EH (cell line): ENCODE measurements around the gene MACF1.

Experiments
- DNase-seq: peaks from one replicate; pipeline ENCODE4 v3.0.0-alpha.2; 2015; ENCODE audit warnings: low read depth

Gene MACF1

GRCh38 chr1:39261712-39262221 is 57.3 kb downstream of the MACF1 start:
- DNase-seq: peak; percentile 64

DNA sequence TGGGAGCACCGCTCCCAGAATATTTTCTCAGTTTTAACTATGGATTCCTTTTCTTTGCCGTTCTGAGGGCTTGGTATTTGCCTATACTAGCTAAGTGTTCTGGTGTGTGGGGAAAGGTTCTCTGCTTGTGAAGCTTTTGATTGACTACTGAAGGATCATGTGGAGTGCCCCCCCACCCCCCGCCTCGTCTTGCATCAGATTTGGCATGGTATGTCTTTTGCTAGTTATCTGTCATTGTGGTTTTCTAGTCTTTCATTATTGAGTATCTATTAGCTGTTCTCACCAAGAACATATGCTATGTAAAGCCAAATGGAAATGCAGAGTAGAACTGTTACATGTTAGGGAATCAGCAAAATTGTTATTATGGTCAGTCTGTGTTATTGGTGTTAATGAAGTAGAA is 58.3 kb downstream of the MACF1 start:
- DNase-seq: no peak

- DNase-seq: no peak
Measured at GRCh38 chr1:39266269-39266668, 61.8 kb downstream of the MACF1 start.

DNA sequence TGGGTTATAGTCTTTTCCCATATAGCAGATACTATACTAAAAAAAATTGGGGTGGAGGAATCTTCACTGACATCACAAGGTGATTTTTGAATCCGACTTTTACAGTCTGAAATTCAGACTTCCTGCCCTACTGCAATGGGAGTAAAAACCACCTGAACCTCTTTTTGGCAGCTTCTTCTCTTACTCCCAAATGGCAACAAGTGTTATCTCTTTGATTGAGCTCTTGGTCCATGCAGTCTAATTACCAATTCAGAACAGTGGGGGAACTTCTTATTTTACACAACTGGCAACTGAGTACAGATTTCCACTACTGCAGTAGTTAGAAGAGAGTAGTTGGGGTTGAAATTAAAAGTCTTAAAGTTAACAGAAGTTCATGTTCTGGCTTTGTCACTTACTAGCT is 62.3 kb downstream of the MACF1 start:
- DNase-seq: no peak

DNA sequence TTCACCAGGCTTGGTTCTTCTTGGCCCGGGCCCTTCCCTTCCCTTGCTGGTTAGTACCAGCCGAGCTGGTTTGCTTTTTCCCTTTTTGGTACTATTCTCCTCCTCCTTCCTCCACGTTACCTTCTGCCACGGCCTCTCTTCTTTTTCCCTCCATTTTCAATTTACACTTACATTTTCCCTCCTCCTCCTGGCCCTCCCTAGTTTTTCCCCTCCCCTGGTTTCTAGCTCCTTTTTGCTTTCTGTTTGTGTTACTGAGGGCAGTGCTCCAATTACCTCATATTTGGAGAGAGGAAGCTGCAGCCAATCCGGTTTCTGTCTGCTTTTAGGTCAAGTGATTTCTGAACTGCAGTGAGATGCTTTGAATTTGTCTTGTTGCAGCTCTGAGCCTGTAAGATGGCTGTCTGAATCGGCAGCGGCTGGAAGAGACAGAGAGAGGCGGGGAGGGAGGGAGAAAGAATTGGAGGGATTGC is 63.7 kb downstream of the MACF1 start:
- peak; percentile 90 for DNase-seq

GRCh38 chr1:39268906-39269305 is 64.4 kb downstream of the MACF1 start:
- peak; percentile 20 for DNase-seq

- DNase-seq: no peak
Measured at GRCh38 chr1:39269349-39269748, 64.9 kb downstream of the MACF1 start.

- peak; percentile 74 for DNase-seq
Measured at GRCh38 chr1:39269791-39270342, 65.4 kb downstream of the MACF1 start.

DNA sequence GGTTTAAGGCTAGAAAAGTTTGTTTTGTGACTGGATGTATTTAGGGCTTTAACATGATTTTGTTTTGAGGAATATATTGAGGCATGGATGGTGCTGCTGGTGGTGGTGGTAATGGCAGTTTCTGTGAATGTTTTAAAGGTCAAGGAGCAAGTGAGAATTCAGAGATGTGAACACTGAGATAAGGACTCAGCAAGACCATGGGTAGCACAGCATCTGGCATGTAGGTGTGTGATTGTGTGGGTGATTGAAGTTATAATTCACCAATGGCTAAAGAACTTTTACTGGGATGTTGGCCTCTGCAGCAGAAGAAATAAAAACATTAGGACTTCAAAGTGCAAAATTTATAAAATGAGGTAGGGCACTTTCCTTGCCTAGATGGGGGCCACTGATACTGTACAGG is 65.9 kb downstream of the MACF1 start:
- DNase-seq: no peak

- peak; percentile 33 for DNase-seq
Measured at GRCh38 chr1:39272027-39272797, 67.7 kb downstream of the MACF1 start.

DNA sequence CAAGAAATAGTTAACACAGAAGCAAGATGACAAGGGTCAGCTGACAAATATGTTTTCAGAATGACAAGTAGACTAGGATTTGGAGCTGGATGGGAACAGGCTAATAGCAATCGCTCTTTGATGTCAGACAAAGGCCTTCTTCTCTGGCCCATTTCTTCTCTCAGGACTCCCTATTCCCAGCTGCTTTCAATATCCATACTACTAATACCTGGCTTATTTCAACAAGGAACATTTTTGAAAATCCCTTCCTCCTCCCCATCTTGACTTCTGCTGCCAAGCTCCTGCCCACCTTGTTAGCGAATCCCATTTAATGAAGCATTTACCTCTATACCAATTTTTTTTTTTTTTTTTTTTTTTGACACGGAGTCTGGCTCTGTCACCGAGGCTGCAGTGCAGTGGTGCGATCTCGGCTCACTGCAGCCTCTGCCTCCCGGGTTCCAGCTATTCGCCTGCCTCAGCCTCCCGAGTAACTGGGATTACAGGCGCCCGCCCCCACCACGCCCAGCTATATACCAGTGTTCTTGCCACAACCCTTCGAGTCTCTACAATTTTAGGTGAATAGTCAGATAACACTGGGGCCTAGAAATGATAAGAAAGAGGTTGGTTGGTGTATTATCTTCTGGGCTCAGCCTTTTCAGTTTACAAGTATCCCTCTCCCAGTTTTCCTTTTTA is 68.4 kb downstream of the MACF1 start:
- DNase-seq: no peak

- no peak for DNase-seq
Measured at GRCh38 chr1:39275836-39276507, 71.5 kb downstream of the MACF1 start.

GRCh38 chr1:39277879-39278278 is 73.4 kb downstream of the MACF1 start:
- no peak for DNase-seq

- DNase-seq: peak; percentile 46
Measured at GRCh38 chr1:39282537-39283216, 78.2 kb downstream of the MACF1 start.

GRCh38 chr1:39283858-39284257 is 79.4 kb downstream of the MACF1 start:
- DNase-seq: no peak

DNA sequence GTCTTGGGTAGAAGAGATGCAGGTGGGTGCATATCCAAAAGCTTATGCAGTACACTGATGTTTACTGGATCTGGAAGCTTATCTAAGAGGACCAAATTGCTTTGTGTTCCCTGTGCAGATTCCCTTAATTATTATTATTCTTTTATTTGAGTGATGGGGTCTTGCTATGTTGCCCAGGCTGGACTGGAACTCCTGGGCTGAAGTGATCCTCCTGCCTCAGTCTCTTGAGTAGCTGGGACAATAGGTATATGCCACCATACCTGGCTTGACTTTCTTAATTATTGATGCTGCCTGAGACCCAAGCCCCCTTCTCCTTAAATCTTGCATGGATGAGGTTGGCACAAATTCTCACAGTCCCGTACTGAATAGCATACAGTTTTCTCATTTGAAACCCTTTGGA is 83.0 kb downstream of the MACF1 start:
- DNase-seq: no peak

- peak; percentile 48 for DNase-seq
Measured at GRCh38 chr1:39288735-39289465, 84.4 kb downstream of the MACF1 start.

DNA sequence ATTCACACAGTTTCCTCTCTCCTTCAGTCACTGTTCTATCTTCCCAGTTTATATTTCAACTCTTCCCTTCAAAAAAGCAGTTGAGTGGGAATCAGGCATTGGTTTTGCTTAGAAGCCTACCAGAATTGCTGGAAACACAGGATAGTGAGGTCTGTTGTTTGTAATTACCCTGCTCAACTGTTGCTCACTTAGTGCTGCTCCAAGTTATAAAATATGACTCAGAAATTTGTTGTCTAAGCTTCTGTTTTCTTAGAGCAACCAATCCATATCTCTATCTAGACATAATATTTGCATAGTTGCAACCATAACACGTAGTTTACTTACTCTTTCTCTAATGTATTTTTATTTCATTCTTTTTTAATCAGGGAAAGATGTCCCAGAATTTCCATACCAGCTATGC is 87.9 kb downstream of the MACF1 start:
- no peak for DNase-seq

- peak; percentile 46 for DNase-seq
Measured at GRCh38 chr1:39293375-39294070, 89.0 kb downstream of the MACF1 start.

DNA sequence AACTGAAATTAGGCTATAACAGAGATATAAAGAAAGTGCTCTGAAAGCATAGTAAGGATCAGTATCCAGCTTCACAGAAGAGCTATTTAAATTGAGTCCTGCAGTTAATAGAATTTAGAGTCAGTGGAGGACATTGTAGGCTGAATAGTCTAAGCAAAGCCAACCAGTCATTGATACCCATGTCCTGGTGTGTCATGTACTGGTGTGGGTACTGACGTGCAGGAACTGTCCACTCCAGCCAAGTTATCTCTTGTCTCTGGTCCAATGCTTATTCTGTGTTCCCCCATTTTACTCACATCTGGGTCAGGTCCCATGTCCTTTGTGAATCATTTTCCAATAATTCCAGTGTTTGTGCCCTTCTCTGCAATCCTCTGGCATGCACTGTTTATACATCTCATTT is 90.0 kb downstream of the MACF1 start:
- no peak for DNase-seq

- no peak for DNase-seq
Measured at GRCh38 chr1:39295901-39296300, 91.4 kb downstream of the MACF1 start.
